HG03097 (cell line): ENCODE data around the gene DENND1B.

Source experiments
- ATAC-seq: cut with Tn5 transposase; IDR thresholded peaks from one replicate; pipeline ENCODE4 v1.9.1; 2021; ENCODE audit not compliant: unreplicated experiment, low FRiP score

Gene DENND1B

DNA sequence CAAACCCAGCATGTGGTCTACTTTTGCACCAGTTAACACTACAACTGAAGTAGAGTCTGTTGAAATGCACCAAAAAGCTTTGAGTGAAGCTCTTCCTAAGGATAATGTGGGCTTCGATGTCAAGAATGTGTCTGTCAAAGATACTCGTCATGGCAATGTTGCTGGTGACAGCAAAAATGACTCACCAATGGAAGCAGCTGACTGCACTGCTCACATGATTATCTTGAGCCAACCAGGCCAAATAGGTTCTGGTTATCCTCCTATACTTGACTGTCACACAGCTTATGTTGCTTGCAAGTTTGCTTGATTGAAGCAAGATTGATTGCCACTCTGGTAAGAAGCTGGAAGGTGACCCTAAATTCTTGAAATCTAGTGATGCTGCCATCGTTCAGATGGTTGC lies 85.2 kb downstream of the DENND1B start:
- ATAC-seq, result no peak

DNA sequence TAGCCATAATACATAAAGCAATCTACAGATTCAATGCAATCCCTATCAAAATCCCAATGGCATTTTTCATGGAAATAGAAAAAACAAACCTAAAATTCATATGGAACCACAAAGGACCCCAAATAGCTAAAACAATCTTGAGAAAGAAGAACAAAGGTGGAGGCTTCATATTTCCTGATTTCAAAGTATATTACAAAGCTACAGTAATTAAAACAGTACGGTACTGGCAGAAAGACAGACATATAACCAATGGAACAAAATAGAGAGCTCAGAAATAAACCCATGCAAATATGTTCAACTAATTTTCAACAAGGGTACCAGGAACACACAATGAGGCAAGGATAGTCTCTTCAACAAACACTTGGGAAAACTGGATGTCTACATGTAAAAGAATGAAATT lies 87.0 kb downstream of the DENND1B start:
- no peak for ATAC-seq

DNA sequence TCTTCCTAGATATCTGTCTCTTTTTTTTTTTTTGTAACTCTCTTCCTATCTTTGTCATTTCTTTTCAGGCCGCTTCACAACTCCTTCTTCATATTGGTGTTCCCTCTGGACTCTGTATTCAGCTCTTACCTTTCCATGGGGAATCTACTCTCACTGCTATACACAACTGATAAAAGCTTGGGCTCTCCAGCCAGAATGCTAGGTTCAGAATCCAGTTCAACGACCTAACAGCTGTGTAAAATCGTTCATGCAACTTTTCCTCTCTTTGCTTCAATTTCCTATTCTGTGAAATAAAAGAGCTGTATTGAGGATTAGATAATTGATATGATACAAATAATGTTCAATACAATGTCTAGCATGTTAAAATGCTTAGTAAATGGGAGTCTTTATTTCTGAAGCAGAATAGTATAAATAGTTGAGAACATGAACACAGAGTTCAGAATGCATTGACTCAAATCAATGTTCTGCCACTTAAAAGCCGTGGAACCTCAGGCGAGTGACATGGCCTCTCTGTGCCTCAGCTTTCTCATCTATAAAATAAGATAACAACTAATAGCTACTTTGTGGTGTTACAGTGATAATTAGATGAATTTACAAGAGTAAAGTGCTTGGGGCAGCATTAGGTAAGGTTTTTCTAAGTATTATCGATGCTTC lies 88.5 kb downstream of the DENND1B start:
- ATAC-seq, result no peak

DNA sequence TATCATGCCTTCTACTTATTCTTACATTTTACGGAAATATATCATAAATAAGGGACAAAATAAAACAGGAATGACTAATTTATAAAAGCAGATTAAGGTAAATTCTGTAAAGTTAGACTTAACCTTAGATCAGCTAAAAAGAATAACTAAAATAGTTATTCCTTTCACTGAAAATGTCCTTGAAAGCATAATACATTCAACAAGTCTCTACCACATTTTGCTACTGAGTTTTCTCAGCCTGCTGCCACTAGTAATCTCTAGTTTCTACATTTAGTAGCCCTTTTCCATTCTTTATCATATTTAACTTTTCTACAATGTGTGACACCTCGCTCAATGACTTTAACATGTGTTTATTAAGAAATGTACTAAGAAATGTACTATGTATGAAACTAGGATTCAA lies 89.0 kb downstream of the DENND1B start:
- no peak for ATAC-seq

GRCh38 chr1:197685785-197686184 lies 89.5 kb downstream of the DENND1B start:
- no peak for ATAC-seq

DNA sequence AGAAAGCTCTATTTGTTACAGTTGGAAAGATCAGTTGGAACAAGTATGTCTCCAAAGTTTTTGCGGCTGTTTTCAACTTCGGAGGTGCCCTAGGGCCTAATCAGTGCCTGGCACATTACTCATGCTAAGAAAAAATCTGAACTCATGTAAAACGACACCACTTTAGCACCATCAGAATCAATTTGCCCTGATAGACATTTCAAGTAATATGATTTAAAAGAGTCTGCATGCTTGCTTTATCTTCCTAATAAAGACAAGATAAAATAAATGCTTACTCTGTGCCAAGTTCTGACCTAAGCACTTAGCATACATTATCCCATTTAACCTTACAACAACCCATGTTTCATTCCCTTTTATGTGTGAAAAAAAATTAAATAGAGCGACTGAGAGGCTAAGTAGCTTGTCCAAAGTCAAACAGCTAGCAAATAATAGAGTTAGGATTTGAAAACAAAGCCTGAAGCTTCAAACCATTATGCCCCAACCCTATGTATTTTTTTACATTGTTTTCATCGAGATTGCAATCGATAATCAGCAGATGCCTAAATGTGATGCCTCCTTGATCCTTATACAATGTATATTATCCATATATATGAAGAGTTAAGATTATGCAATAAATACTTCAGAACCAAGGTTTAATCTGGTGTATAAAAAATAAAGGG lies 91.3 kb downstream of the DENND1B start:
- ATAC-seq, result no peak

DNA sequence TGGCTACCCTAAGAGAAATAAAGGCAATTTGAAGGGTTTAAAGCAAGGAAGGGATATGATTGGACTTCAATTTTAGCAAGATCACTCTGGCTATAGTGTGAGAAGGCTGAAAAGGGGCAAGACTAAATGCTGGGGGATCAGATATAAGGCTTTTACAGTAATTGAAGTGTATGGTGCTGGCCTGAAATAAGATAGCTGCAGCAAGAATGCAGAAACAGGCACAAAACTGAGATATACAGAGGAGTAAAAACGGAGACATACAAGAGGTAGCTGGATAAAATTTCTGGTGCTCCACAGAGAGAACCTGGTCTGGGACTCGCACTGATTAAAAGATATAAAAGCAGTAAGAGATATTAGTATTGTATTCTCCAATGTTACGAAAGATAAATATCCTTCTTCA lies 92.0 kb downstream of the DENND1B start:
- no peak for ATAC-seq

- no peak for ATAC-seq
Observed at GRCh38 chr1:197680311-197680710, 95.0 kb downstream of the DENND1B start.

- no peak for ATAC-seq
Observed at GRCh38 chr1:197677752-197678295, 97.5 kb downstream of the DENND1B start.

DNA sequence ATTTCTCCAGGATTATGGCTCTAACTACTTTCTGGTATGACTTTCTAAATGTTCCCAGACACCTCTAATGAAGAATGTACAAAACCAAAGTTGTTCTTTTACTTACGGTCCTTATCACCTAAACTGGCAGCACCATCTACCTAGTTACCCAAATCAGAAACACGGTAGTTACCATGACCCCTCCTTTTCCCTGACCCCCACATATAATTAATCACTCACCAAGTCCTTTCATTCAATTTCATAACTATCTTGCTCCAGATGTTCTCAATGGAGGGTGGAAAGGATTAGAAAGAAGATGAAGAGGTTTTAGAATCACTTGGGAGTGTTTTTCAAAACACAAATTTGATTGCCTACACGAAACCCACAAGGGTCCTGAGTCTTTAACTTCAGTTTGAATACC lies 98.0 kb downstream of the DENND1B start:
- no peak for ATAC-seq

GRCh38 chr1:197675583-197676208 lies 99.6 kb downstream of the DENND1B start:
- no peak for ATAC-seq

- ATAC-seq, result no peak
Observed at GRCh38 chr1:197674286-197674685, 101.0 kb downstream of the DENND1B start.

GRCh38 chr1:197673292-197673691 lies 102.0 kb downstream of the DENND1B start:
- ATAC-seq, result no peak

- no peak for ATAC-seq
Observed at GRCh38 chr1:197672347-197672746, 102.9 kb downstream of the DENND1B start.

DNA sequence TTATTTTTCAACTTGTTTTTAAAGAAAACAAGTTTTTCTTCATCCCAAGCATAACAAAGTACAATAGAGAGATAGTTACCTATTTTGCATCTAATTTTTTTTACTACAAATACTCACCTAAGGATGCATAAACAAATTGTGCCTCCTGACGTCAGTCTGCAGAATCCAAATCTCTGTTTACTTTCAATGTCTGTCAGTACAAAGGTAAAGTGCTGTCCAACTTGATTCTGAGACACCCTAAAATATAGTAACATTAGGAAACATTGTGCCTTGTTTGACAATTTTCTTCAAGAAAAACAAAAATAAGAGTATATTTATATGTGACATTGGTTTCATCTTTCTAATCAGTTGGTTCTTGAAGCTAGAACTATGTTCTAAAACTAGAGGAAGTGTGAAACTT lies 103.4 kb downstream of the DENND1B start:
- ATAC-seq, result no peak

DNA sequence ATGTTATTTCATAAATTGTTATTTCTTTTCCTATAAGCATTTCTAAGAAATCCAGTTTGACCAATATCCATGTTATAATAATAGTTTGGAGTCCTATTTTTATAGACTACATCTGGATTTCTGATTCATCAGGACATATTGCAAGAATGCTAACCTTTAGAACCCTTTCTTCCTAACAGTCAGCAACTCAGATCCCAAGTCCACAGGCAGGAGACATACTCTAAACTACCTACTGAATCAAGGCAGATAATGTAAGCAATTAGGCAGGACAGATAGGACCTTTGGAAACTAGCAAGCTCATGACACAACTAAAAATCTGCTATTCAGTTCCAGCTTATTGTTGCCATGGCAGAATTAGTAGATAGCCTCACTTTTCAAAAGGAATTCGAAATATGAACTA lies 104.1 kb downstream of the DENND1B start:
- no peak for ATAC-seq

- no peak for ATAC-seq
Observed at GRCh38 chr1:197666769-197667285, 108.5 kb downstream of the DENND1B start.

GRCh38 chr1:197664391-197664790 lies 110.9 kb downstream of the DENND1B start:
- ATAC-seq, result no peak

DNA sequence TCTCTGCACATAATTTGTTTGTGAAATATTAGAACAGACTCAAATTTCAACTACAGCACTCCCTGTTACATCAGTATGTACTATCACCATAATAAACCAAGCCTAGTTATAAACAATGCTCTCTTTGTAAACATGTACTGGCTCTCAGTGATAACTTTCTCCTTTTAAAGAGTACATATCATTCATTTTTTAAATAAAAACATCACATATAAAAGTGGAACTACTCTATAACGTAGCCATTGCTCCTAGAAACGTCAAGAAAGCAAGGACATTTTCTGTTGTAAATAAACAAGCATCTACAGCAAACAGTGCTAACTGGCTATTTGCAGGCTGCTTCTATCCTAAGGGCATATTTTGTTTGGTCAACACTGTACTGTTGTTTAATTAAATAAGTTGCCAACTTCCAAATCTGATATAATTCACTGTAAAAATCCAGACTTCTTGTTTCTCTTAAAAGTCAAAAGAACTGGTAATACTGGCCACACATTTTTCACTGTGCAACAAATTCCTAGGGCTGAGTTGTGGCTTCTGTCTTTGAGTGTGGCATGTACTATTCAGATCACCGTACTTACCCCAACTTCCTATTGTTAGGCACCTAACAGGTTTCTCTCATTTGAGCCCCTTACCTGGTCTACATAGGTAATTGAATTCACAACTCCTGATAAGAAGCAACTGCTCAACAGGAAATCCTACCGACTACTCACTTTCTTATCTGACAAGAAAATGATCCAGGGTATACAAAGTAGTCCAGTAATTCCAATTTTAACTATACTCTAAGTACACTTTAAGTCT lies 111.9 kb downstream of the DENND1B start:
- ATAC-seq, result no peak

- ATAC-seq, result no peak
Observed at GRCh38 chr1:197660389-197660788, 114.9 kb downstream of the DENND1B start.

DNA sequence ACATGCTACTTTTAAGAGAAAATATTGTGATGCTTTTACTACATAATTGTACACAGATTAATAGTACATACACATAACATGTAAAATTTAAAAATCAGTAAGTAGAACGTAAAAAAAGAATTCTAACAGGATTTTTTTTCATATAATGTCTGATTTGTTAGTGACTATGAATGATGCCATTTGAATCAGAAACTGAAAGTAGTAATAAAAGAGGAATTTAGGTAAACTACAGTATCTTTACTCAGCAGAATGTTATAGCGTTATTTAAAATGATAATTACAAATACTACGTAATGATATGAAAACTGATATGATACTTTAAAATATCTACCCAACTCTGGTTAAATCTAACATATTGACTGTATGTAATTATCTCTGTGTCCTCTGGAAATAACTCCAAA lies 116.1 kb downstream of the DENND1B start:
- ATAC-seq, result no peak
